DND-41 (cell line): ENCODE data around the gene SPATA4.

Experiments
- CTCF ChIP-seq: IDR thresholded peaks from 2 replicates; pipeline ENCODE4 v1.5.1; 2012; ENCODE audit warnings: borderline replicate concordance, low read length, moderate library complexity, mild to moderate bottlenecking; ENCODE audit not compliant: poor library complexity, severe bottlenecking; ENCODE audit errors: extremely low read depth
- EZH2 ChIP-seq: IDR thresholded peaks from 3 replicates; pipeline ENCODE4 v1.6.1; 2012; ENCODE audit warnings: borderline replicate concordance, low read depth, mild to moderate bottlenecking, moderate library complexity, low read length, inconsistent platforms; ENCODE audit not compliant: severe bottlenecking

GRCh38 chr4:176238157-176238610 lies 42.8 kb upstream of the SPATA4 start:
- TF ChIP-seq CTCF (no peak), EZH2 (no peak)
